Testis (tissue), 2 donors: ENCODE measurements around the gene RRM2.

Experiments
- CTCF ChIP-seq, 3 experiments: fragments of 450-650 bp in 2 of 3; fragments of 200-600 bp in 1 of 3; sonication (generic) in 1 of 3; IDR thresholded peaks; one replicate each; pipeline ENCODE4 v1.5.1; 2016 to 2019; ENCODE audit warnings: antibody characterized with exemption in 3 of 3, mild to moderate bottlenecking in 2 of 3, moderate library complexity in 1 of 3
- POLR2A ChIP-seq: fragments of 450-650 bp; IDR thresholded peaks from one replicate; pipeline ENCODE4 v1.6.1; 2017; ENCODE audit warnings: antibody characterized with exemption, mild to moderate bottlenecking, moderate library complexity

GRCh38 chr2:10162586-10163497, 40.3 kb downstream of the RRM2 start:
- TF ChIP-seq CTCF (IDR thresholded peaks at IDR 0.05) (no peak), POLR2A (no peak)
